HepG2 (cell line): Measurements from ENCODE around the gene DDN. TPM values are rescaled to one million over a fixed set of nuclear protein-coding genes. Genes with fewer than 3 reads are reported as not detected.

Source experiments
- ATRX ChIP-seq: sonication (generic); formaldehyde crosslinking; IDR thresholded peaks from 2 replicates; pipeline ENCODE4 v1.4.0; 2020; ENCODE audit warnings: missing genetic modification reagents, borderline replicate concordance
- FOXO4 ChIP-seq: sonication (generic); formaldehyde crosslinking; conservative IDR thresholded peaks from 2 replicates; pipeline ENCODE4 v1.8.1; 2023; ENCODE audit warnings: missing genetic modification reagents
- ISX ChIP-seq: sonication (generic); formaldehyde crosslinking; conservative IDR thresholded peaks from 2 replicates; pipeline ENCODE4 v1.5.0; 2020; ENCODE audit warnings: missing genetic modification reagents
- MTF1 ChIP-seq: sonication (generic); formaldehyde crosslinking; IDR thresholded peaks from 2 replicates; pipeline ENCODE4 v1.5.0; 2020; ENCODE audit warnings: missing genetic modification reagents
- NFYC ChIP-seq: IDR thresholded peaks from 2 replicates; pipeline ENCODE4 v1.6.1; 2016; ENCODE audit warnings: missing genetic modification reagents, missing compliant biosample characterization
- PHF20 ChIP-seq: sonication (generic); formaldehyde crosslinking; IDR thresholded peaks from 2 replicates; pipeline ENCODE4 v1.5.0; 2020; ENCODE audit warnings: mild to moderate bottlenecking, missing genetic modification reagents
- PRDM10 ChIP-seq: sonication (generic); formaldehyde crosslinking; IDR thresholded peaks from 2 replicates; pipeline ENCODE4 v1.4.0; 2020; ENCODE audit warnings: low read depth, missing genetic modification reagents
- PRDM4 ChIP-seq: sonication (generic); formaldehyde crosslinking; IDR thresholded peaks from 2 replicates; pipeline ENCODE4 v1.9.0; 2021; ENCODE audit warnings: missing genetic modification reagents, borderline replicate concordance
- RNF219 ChIP-seq: sonication (generic); formaldehyde crosslinking; IDR thresholded peaks from 2 replicates; pipeline ENCODE4 v1.5.0; 2020; ENCODE audit warnings: mild to moderate bottlenecking, missing genetic modification reagents
- ZNF276 ChIP-seq: sonication (generic); formaldehyde crosslinking; IDR thresholded peaks from 2 replicates; pipeline ENCODE4 v1.4.0; 2020; ENCODE audit warnings: mild to moderate bottlenecking, low read depth, missing genetic modification reagents
- ZNF331 ChIP-seq: sonication (generic); formaldehyde crosslinking; IDR thresholded peaks from 2 replicates; pipeline ENCODE4 v1.4.0; 2020; ENCODE audit warnings: missing genetic modification reagents
- ZNF33B ChIP-seq: sonication (generic); formaldehyde crosslinking; IDR thresholded peaks from 2 replicates; pipeline ENCODE4 v1.5.1; 2020; ENCODE audit warnings: mild to moderate bottlenecking, missing genetic modification reagents
- ZNF350 ChIP-seq: sonication (generic); formaldehyde crosslinking; IDR thresholded peaks from 2 replicates; pipeline ENCODE4 v1.4.0; 2020; ENCODE audit warnings: mild to moderate bottlenecking, low read depth, missing genetic modification reagents, borderline replicate concordance
- ZNF546 ChIP-seq: sonication (generic); formaldehyde crosslinking; conservative IDR thresholded peaks from 2 replicates; pipeline ENCODE4 v1.8.1; 2023; ENCODE audit warnings: mild to moderate bottlenecking, missing genetic modification reagents
- polyA plus RNA-seq, 8 experiments: library from polyadenylated mRNA; depleted of rRNA in 3 of 8; stranded (reverse) in 7 of 8; unstranded in 1 of 8; fragments of >200 nt; fragmentation: Illumina TruSeq in 4 of 8; extraction: Trizol in 4 of 8; gene quantifications; 2 replicates each; pipeline versions ENCODE4 v1.2.1 to v1.2.3, GENCODE V29; 2011 to 2016; ENCODE audit warnings: low read depth in 4 of 8, missing spikeins in 1 of 8, mixed read lengths in 1 of 8; ENCODE audit not compliant: insufficient read depth in 1 of 8
- total RNA-seq, 5 experiments: library from RNA; depleted of rRNA; stranded (reverse); fragments of >200 nt; fragmentation: Illumina TruSeq; extraction: Trizol; gene quantifications; 2 replicates each; pipeline ENCODE4 v1.2.3, GENCODE V29; 2016; ENCODE audit warnings: low read depth in 1 of 5

Gene DDN
- total and polyA plus RNA-seq, 2 of the 13 experiments (the other 11 are each of a cell fraction or from before 2014, with no cell fraction given), result 0.24 to 0.53 TPM

- no peak for TF ChIP-seq PRDM10 (CRISPR knock-in tag)
- TF ChIP-seq MTF1 (CRISPR knock-in tag), result peak; percentile 74; the same call in 1 of the 2 replicates
- no peak for TF ChIP-seq ZNF350 (CRISPR knock-in tag)
- peak; percentile 26; the same call in 1 of the 2 replicates for TF ChIP-seq RNF219 (CRISPR knock-in tag)
- peak; percentile 77; the same call in 1 of the 2 replicates for TF ChIP-seq ISX (CRISPR knock-in tag)
- peak; percentile 85 for TF ChIP-seq ZNF546 (CRISPR knock-in tag)
- TF ChIP-seq NFYC (CRISPR knock-in tag), result no peak
- TF ChIP-seq ZNF276, result 0 out of 2 replicates have a peak, but pooled peaks have one; percentile 31
- TF ChIP-seq FOXO4, result no peak
- no peak for TF ChIP-seq ATRX (CRISPR knock-in tag)
- TF ChIP-seq ZNF331, result 0 out of 2 replicates have a peak, but pooled peaks have one; percentile 11
- TF ChIP-seq ZNF33B, result peak; percentile 80; the same call in 1 of the 2 replicates
- TF ChIP-seq PHF20 (CRISPR knock-in tag), result 0 out of 2 replicates have a peak, but pooled peaks have one; percentile 33
- TF ChIP-seq PRDM4, result 0 out of 2 replicates have a peak, but pooled peaks have one; percentile 46
These were observed 450 bp downstream of the DDN start (continued) for GRCh38 chr12:48998497-48999353.
